Endothelial cell of umbilical vein (primary cell): ENCODE measurements around the gene C9orf153. TPM values are rescaled to one million over a fixed set of nuclear protein-coding genes. Genes with fewer than 3 reads are reported as not detected.

ENCODE experiments used
- Bru-seq: library from RNA; stranded (reverse); fragments of 400-500 nt; gene quantifications from one replicate; lab custom pipeline; 2021; lab: Mats Ljungman, UMichigan
- BruChase-seq, 2 experiments: library from RNA; stranded (reverse); fragments of 400-500 nt; gene quantifications; one replicate each; lab custom pipeline; 2021; lab: Mats Ljungman, UMichigan
- BruUV-seq: library from RNA; stranded (reverse); fragments of 400-500 nt; replicated peaks from 2 replicates; lab custom pipeline; 2021; lab: Mats Ljungman, UMichigan
- CTCF ChIA-PET: fragments of 300-600, 350-600 bp; sonication (Branson Sonifier 250); formaldehyde crosslinking; loops from one replicate; lab custom pipeline; 2021; ENCODE audit warnings: antibody characterized with exemption, inconsistent platforms; lab: Charles Lee
- POLR2A ChIA-PET: fragments of 300-600, 350-600 bp; sonication (Branson Sonifier 250); formaldehyde crosslinking; loops from one replicate; lab custom pipeline; 2021; ENCODE audit warnings: antibody characterized with exemption, inconsistent platforms; lab: Charles Lee
- DNase-seq: peaks from one replicate; pipeline ENCODE4 v3.0.0-alpha.2; 2011; ENCODE audit warnings: low read depth, low spot score
- FAIRE-seq: peaks from 2 replicates; lab custom pipeline; 2011; peaks lifted over from hg19 to GRCh38; lab: Jason Lieb, UNC
- H2AFZ ChIP-seq: 2 replicates; pipeline ENCODE4 v1.6.0; 2012; ENCODE audit warnings: low read depth, low read length, control low read depth, inconsistent platforms
- H3K27ac ChIP-seq: 2 replicates; pipeline ENCODE4 v1.5.1; 2011; ENCODE audit warnings: low read depth, mild to moderate bottlenecking, control low read depth, low read length, moderate library complexity; ENCODE audit not compliant: insufficient read depth
- H3K27me3 ChIP-seq, 2 experiments: 2 replicates each; pipeline versions ENCODE4 v1.6.0 to v1.6.1; 2011; ENCODE audit warnings: low read length in 2 of 2, mixed read lengths in 1 of 2; ENCODE audit not compliant: control insufficient read depth in 2 of 2, insufficient read depth in 2 of 2
- H3K36me3 ChIP-seq, 2 experiments: 2 replicates in 1 of 2; 3 replicates in 1 of 2; pipeline ENCODE4 v1.5.1; 2011; ENCODE audit warnings: low read length in 2 of 2, mild to moderate bottlenecking in 1 of 2, moderate library complexity in 1 of 2; ENCODE audit not compliant: control insufficient read depth in 2 of 2, insufficient read depth in 2 of 2; ENCODE audit errors: extremely low read depth in 1 of 2
- H3K4me1 ChIP-seq: 3 replicates; pipeline ENCODE4 v1.5.1; 2011; ENCODE audit warnings: mild to moderate bottlenecking, low read length; ENCODE audit not compliant: control insufficient read depth, insufficient read depth; ENCODE audit errors: extremely low read depth
- H3K4me2 ChIP-seq: 2 replicates; pipeline ENCODE4 v1.6.1; 2011; ENCODE audit warnings: low read length, control low read depth, mixed read lengths; ENCODE audit not compliant: insufficient read depth
- H3K4me3 ChIP-seq, 3 experiments: fragments of 200-600 bp in 1 of 3; sonication (generic), shearing (Covaris generic) in 1 of 3; replicated peaks in 1 of 3; 2 replicates each; pipeline ENCODE4 v1.5.1; 2011 to 2016; ENCODE audit warnings: control low read depth in 3 of 3, low read length in 3 of 3, mild to moderate bottlenecking in 2 of 3, inconsistent platforms in 1 of 3, low read depth in 1 of 3, moderate library complexity in 1 of 3; ENCODE audit not compliant: insufficient read depth in 1 of 3
- H3K79me2 ChIP-seq: 2 replicates; pipeline ENCODE4 v1.6.0; 2012; ENCODE audit warnings: low read length, inconsistent platforms; ENCODE audit not compliant: control insufficient read depth, insufficient read depth
- H3K9ac ChIP-seq: replicated peaks from 2 replicates; pipeline ENCODE3; 2011; ENCODE audit warnings: low read length, control low read depth; ENCODE audit not compliant: insufficient read depth; ENCODE audit errors: extremely low read depth
- H3K9me1 ChIP-seq: replicated peaks from 3 replicates; pipeline ENCODE4 v1.6.0; 2011; ENCODE audit warnings: mild to moderate bottlenecking, low read length; ENCODE audit not compliant: control insufficient read depth, insufficient read depth; ENCODE audit errors: extremely low read depth
- H3K9me3 ChIP-seq: replicated peaks from 2 replicates; pipeline ENCODE4 v1.5.1; 2012; ENCODE audit warnings: low read length, inconsistent platforms; ENCODE audit not compliant: control insufficient read depth, insufficient read depth
- H4K20me1 ChIP-seq: replicated peaks from 2 replicates; pipeline ENCODE3; 2011; ENCODE audit warnings: mild to moderate bottlenecking, low read length; ENCODE audit not compliant: control insufficient read depth, insufficient read depth; ENCODE audit errors: extremely low read depth
- CTCF ChIP-seq, 2 donors: IDR thresholded peaks; 1 replicate in 1 of 2; 2 replicates in 1 of 2; pipeline ENCODE4 v1.5.1; 2011; ENCODE audit warnings: low read length in 2 of 2, mild to moderate bottlenecking in 2 of 2, moderate library complexity in 2 of 2, control low read depth in 1 of 2, inconsistent platforms in 1 of 2, low read depth in 1 of 2; ENCODE audit not compliant: insufficient read depth in 1 of 2; ENCODE audit errors: extremely low read depth in 1 of 2
- EZH2 ChIP-seq: IDR thresholded peaks from 2 replicates; pipeline ENCODE4 v1.6.1; 2012; ENCODE audit warnings: borderline replicate concordance, low read depth, mild to moderate bottlenecking, moderate library complexity, low read length, inconsistent platforms; ENCODE audit not compliant: severe bottlenecking
- FOS ChIP-seq: IDR thresholded peaks from 2 replicates; pipeline ENCODE4 v1.6.1; 2011; ENCODE audit warnings: mild to moderate bottlenecking, low read length, moderate library complexity, borderline replicate concordance; ENCODE audit not compliant: insufficient read depth
- GATA2 ChIP-seq: IDR thresholded peaks from 2 replicates; pipeline ENCODE4 v1.7.0; 2011; ENCODE audit warnings: low read depth, mild to moderate bottlenecking, moderate library complexity, mixed read lengths, low read length; ENCODE audit not compliant: insufficient read length, insufficient read depth
- JUN ChIP-seq: IDR thresholded peaks from 2 replicates; pipeline ENCODE4 v1.6.1; 2011; ENCODE audit warnings: borderline replicate concordance, low read depth; ENCODE audit not compliant: insufficient read length, insufficient read depth
- MAX ChIP-seq: IDR thresholded peaks from 2 replicates; pipeline ENCODE4 v1.6.1; 2011; ENCODE audit not compliant: insufficient read depth, insufficient read length
- MYC ChIP-seq: IDR thresholded peaks from one replicate; pipeline ENCODE4 v1.6.1; 2011; ENCODE audit warnings: mild to moderate bottlenecking, low read depth, low read length
- POLR2A ChIP-seq: IDR thresholded peaks from 2 replicates; pipeline ENCODE4 v1.6.1; 2012; ENCODE audit warnings: low read depth, mild to moderate bottlenecking, control low read depth, low read length
- POLR2AphosphoS5 ChIP-seq: IDR thresholded peaks from 2 replicates; pipeline ENCODE4 v1.6.1; 2012; ENCODE audit warnings: low read depth, mild to moderate bottlenecking, control low read depth, low read length, moderate library complexity; ENCODE audit not compliant: insufficient read depth
- dilution Hi-C: fragments of 300-500 bp; cut with MboI; formaldehyde crosslinking; loops from one replicate; pipeline ENCODE4 v1.15.0; 2019; ENCODE audit warnings: low sequenced_read_pairs; ENCODE audit not compliant: extremely low pct_ligation_motif_present
- intact Hi-C: fragments of 100-400 bp; cut with micrococcal nuclease; formaldehyde crosslinking; loops from one replicate; pipeline ENCODE4 v1.10.0; 2022
- long read RNA-seq: library from polyadenylated mRNA; stranded (forward); transcript quantifications from one replicate; pipeline ENCODE4 v2.0.0, GENCODE V29; 2021
- polyA minus RNA-seq, 3 experiments: library from RNA; depleted of rRNA, polyadenylated mRNA; stranded (reverse); fragments of >200 nt; gene quantifications; 1 replicate in 1 of 3; 2 replicates in 2 of 3; pipeline ENCODE4 v1.2.3, GENCODE V29; 2011
- polyA plus RNA-seq, 4 experiments: library from polyadenylated mRNA; depleted of rRNA in 3 of 4; stranded (reverse) in 3 of 4; unstranded in 1 of 4; fragments of >200 nt; gene quantifications; 2 replicates each; pipeline versions ENCODE4 v1.2.1 to v1.2.3, GENCODE V29; 2011 to 2012; ENCODE audit warnings: missing spikeins in 1 of 4
- total RNA-seq: library from RNA; stranded (reverse); gene quantifications from 2 replicates; pipeline ENCODE4 v1.2.3, GENCODE V29; 2021

C9orf153 gene
- total RNA-seq, result 0.66 TPM in 1 of 2 replicates, not detected in the other
- not detected in 2 replicates for polyA plus RNA-seq
- polyA plus RNA-seq (2011; cell fraction: cytosol; rRNA removed), result not detected in 2 replicates
- polyA plus RNA-seq (2011; cell fraction: nucleus; rRNA removed), result 0.36 TPM in 1 of 2 replicates, not detected in the other
- 0.11 TPM in 1 of 2 replicates, not detected in the other for polyA plus RNA-seq (2012)
- 0.15 TPM in 1 of 2 replicates, not detected in the other for polyA minus RNA-seq
- polyA minus RNA-seq (2011; cell fraction: cytosol; rRNA and poly(A)+ RNA removed), result 3.9 TPM
- polyA minus RNA-seq (2011; cell fraction: nucleus; rRNA and poly(A)+ RNA removed), result 0.29 and 0.82 TPM in 2 replicates
- percentile 30 among the genes with signal in this experiment for Bru-seq, nascent RNA
- BruChase-seq, experiment 1, labeled RNA remaining after a 6-hour chase, result percentile 36 among the genes with signal in this experiment
- BruChase-seq, experiment 2, labeled RNA remaining after a 2-hour chase, result percentile 40 among the genes with signal in this experiment
- long read RNA-seq, result 0 reads

- Histone ChIP-seq H3K27me3 (no peaks in the 10 kb centered on the region), H3K79me2 (no peaks in the 10 kb centered on the region), H4K20me1 (no peaks in the 10 kb centered on the region), H3K9me3 (no peaks in the 10 kb centered on the region), H3K27ac (no peak within 1 kb of the TSS), H3K9me1 (no peaks in the 10 kb centered on the region), H3K4me1 (peaks cover 5% of the 10 kb centered on the region), H3K9ac (no peak within 1 kb of the TSS), H3K36me3 (peaks cover 0 to 4% of the 10 kb centered on the region in 2 experiments), H3K4me3 (no peak within 1 kb of the TSS), H2AFZ (no peak within 1 kb of the TSS), H3K4me2 (no peak within 1 kb of the TSS)
- no peak for TF ChIP-seq EZH2
- no peak for DNase-seq
- POLR2A ChIA-PET, result no interaction called here
- no TSS peak for BruUV-seq
- FAIRE-seq, result no peak
- intact Hi-C loops (no loop called here), dilution Hi-C loops (no loop called here)
- CTCF ChIA-PET, result no interaction called here
Measured at GRCh38 chr9:86259557-86259956, at the start of gene C9orf153. Gene C9orf153 (minus strand): TSS chr9:86259657. CDS start chr9:86229603, 30,054 bp downstream.

- no peak for FAIRE-seq
- dilution Hi-C loops, result no loop called here
Measured at GRCh38 chr9:86308687-86309086, 49.2 kb upstream of the C9orf153 start.

More at GRCh38 chr9:86308687-86309086, 49.2 kb upstream of the C9orf153 start:
- no peak overlapping the region for H3K9ac ChIP-seq
- no peak overlapping the region for H3K27ac ChIP-seq
- H3K79me2 ChIP-seq, result no peaks in the 10 kb centered on the region
- ChIA-PET CTCF (interaction anchor here (0.7 to 1.4 kb wide), 4 partner anchors 10 to 42 kb away, joined by 3 to 4 read pairs (median 4); no protein-coding TSS in a partner anchor), POLR2A (interaction anchor here (0.5 kb wide), 1 partner anchor 14 kb away, joined by 3 read pairs; no protein-coding TSS in a partner anchor)
- peaks cover 3% of the 10 kb centered on the region for H3K4me1 ChIP-seq
- no peak for TF ChIP-seq JUN
- TF ChIP-seq MYC, result no peak
- no peak for TF ChIP-seq EZH2
- TF ChIP-seq MAX, result no peak
- no peak for TF ChIP-seq FOS
- TF ChIP-seq GATA2, result no peak
- TF ChIP-seq CTCF (IDR thresholded peaks at IDR 0.05; ENCODE audit: extremely low read depth in 1 of 2, insufficient read depth in 1 of 2, low read depth in 1 of 2, low read length in 2 of 2), result no peak
- TF ChIP-seq POLR2AphosphoS5, result no peak
- no peak for TF ChIP-seq POLR2A
- DNase-seq, result no peak
- no peak overlapping the region for H2AFZ ChIP-seq
- peaks cover 5 to 9% of the 10 kb centered on the region in 2 experiments for H3K36me3 ChIP-seq
- no TSS peak for BruUV-seq
- no peak overlapping the region for H3K4me2 ChIP-seq
- H3K9me3 ChIP-seq, result no peaks in the 10 kb centered on the region
- H4K20me1 ChIP-seq, result no peaks in the 10 kb centered on the region
- no peak overlapping the region for H3K4me3 ChIP-seq
- intact Hi-C loops, result no loop called here
- no peaks in the 10 kb centered on the region for H3K9me1 ChIP-seq
- H3K27me3 ChIP-seq, result no peaks in the 10 kb centered on the region
